M059J (cell line): Measurements from ENCODE around the gene REG3G. TPM values are rescaled to one million over a fixed set of nuclear protein-coding genes. Genes with fewer than 3 reads are reported as not detected.
A peak's percentile ranks its signal among the peaks of the same experiment; 100 is the strongest.

Source experiments
- DNase-seq: peaks from one replicate; pipeline ENCODE4 v3.0.0-alpha.2; 2012; ENCODE audit warnings: low read depth
- total RNA-seq: library from RNA; depleted of rRNA; stranded (reverse); fragments of >200 nt; shearing (Covaris generic); gene quantifications from 2 replicates; pipeline ENCODE4 v1.2.3, GENCODE V29; 2014; rRNA removed

Gene REG3G
- total RNA-seq, result not detected in 2 replicates

- DNase-seq, result no peak
Observed at GRCh38 chr2:79025421-79025820, at the start of gene REG3G. Gene REG3G, plus strand, starts transcription at chr2:79025702. Its CDS starts 392 bp downstream, at chr2:79026094.

- no peak for DNase-seq
Observed at GRCh38 chr2:78977661-78978145, 47.8 kb upstream of the REG3G start.

DNA sequence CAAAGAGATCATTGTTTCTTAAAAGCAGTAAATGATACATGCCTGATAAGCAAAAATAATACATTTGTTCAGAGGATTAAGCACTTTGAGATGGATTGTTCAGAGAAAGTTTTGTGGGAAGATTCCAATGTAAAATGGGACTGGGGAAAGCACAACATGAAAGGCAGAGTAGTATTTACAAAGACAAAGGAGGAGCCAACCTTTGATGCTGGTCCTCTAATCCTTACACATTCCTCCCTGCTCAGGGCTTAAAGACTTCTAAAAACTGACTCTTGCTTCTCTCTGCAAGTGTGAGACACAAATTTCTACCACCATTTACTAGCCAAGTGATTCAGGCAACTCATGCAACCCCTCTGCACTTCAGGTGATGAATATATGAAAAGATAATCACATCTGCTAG, 47.2 kb upstream of the REG3G start:
- DNase-seq, result no peak

DNA sequence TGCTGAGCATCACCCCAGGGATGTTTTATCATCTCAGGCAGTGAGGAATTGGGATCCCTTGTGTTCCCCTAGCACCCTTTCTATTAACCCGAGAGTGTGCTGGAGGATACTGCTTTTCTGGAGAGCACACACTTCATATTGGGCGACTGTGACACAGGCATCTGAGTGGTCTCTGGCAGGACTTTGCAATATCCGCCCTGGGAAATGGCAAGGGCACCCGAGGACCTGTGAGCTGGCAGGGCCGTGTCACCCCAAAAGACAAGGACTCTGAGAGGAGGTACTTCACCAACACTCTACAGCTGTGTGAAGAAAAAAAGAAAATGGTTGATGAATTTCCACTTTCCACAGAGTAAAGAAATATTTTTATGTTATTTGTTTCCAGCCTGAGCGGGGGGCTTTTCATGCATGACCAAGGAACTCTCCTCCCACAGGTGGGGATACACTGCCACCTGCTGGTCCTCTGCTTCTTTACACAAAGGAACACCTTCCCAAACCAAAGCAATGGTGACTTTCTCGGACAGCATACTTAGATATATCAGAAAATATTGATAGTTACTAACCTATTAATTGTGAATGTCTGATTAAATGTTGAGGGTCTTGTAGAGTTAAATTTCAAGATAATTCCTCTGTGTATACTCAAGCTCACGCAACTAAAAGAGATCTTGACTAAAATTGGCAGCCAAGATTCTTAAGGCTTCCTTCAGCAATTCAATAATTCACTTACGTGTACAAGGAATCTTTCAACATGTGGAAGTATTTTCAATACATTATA, 45.9 kb upstream of the REG3G start:
- peak; percentile 15 for DNase-seq

DNA sequence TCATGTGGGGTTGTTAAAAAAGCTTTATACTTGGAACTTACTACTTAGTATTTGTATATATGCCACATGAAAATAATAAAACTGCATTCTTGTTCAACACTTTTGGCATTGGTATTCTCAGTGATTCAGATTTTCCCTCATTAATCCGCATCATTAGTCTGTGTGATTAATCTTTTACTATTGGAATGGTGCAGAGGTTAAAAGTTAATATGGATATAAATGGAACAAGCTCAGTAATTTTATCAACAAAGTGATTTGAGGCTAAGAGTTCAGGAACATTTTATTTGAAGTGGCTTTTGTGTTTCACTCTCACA, 45.4 kb upstream of the REG3G start:
- DNase-seq, result no peak

- no peak for DNase-seq
Observed at GRCh38 chr2:78980871-78981270, 44.6 kb upstream of the REG3G start.

DNA sequence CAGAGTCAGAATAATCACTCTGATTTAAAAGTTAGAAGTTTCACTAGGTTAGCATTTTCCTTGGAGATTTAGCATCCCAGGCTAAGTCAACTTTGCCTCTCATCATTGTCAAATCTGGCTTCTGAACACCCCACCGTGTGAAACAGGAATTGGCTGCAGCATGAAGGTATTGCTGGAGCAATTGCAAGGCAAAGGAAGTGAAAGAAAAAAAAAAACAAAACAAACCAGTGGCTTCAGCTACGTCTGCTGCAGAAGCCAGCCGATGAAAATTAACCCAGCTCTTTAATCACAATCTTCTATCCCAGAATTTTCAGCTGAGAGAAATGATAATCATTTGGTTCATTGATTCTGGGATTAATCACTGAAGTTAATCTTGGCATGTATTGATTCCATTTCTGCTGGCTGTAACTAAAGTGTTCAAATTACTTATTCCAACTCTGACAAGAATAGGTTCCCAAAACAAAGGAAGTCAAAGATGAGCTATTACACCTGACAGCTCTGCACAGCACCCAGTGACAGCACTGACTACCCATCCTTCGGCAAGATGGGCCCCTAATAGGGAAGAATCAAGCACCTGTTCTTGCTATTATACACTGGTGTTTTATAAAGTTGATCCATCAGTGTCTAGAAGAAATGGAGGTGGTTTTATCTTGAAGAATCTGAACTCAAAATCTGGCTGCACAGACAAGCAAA, 42.7 kb upstream of the REG3G start:
- DNase-seq, result no peak

GRCh38 chr2:78984386-78984785, 41.1 kb upstream of the REG3G start:
- DNase-seq, result no peak

- no peak for DNase-seq
Observed at GRCh38 chr2:78985558-78985957, 39.9 kb upstream of the REG3G start.

- DNase-seq, result no peak
Observed at GRCh38 chr2:78989051-78989450, 36.5 kb upstream of the REG3G start.

DNA sequence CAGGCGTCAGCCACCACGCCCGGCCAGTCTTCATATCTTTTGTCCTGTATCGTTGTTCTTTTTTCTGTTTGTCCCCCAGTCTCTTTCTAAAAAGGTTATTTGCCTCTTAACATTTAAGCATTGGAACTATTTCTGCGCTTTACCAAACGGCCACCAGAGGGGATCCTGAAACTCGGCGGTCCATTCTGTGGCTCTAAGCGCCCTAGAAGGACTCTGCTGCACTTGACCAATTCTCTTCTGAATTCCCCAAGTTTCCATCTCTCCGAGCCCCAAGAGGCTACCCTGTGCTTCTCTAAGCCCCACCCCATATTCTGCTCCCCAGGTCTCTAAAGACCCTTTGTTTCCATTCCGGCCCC, 33.1 kb upstream of the REG3G start:
- DNase-seq, result peak; percentile 1

GRCh38 chr2:78992807-78993517, 32.5 kb upstream of the REG3G start:
- DNase-seq, result no peak

- no peak for DNase-seq
Observed at GRCh38 chr2:78993518-78994148, 31.9 kb upstream of the REG3G start.

DNA sequence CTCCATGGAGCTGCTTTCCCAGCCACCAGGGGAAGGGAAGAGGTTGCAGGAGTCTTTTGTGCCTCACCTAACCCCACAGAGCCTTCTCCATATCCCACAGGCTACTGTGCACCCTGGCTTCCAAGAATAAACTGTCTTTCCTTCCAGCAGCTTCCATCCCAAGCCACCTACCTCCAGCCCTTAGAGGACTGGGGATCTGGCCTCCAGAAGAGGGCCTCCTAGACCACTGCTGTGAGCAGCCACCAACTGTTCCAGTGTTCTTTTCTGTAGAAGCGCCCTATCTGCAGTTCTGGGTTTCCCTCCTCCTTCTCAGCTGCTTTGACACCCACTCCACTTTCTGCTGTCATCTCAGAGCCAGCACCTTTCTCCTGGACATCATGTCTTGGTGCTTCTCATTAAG, 30.7 kb upstream of the REG3G start:
- DNase-seq, result no peak

DNA sequence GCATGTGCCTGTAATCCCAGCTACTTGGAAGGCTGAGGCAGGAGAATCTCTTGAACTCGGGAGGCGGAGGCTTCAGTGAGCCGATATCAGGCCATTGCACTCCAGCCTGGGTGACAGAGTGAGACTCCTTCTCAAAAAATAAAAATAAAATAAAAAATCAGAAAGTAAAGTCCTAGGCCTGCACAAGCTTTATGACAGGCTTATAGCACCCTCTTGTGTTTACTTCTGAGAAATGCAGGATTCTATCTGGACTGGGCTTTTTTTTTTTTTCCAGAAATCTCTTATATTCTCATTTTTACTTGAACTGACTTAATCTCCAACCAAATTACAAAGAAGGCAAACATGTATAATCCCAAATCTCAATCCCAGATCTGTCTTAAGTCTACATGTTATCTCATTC, 26.1 kb upstream of the REG3G start:
- peak; percentile 2 for DNase-seq

GRCh38 chr2:79000008-79000576, 25.4 kb upstream of the REG3G start:
- no peak for DNase-seq

DNA sequence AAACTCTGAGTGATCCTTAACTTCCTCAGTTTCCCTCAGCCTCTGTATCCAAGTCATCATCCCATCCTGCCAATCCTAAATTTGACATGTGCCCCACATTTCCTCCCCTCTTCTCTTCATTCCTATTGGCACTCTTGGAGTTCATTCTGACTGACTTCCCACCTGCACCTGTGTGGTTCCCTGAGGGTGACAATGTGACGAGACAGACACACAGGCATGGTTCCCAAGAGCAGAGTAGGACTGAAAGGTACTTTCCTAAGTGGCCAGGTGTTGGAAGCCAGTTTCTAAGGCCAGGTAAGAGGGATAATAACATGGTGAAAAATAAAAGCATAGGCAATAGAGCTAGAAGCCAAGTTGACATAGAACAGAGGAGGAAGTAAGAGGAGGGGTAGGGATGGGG, 24.2 kb upstream of the REG3G start:
- DNase-seq, result no peak

DNA sequence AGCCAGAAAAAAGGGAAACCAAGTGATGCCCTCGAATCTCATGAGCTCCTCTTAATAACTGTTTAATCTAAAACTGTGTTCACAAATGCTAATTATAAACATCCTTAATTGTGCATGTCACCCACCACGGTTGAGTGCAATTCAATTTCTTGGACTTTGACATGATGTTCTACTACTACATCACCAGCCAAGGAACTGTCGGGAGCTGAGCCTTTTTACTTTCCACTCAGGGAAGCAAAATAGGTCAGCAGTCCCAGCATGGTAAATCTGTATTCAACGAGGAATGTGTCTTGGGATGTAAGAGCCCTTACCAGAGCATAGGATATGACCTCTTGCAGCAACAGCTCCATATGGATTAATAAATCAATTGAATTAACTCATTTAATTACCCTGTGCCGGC, 20.8 kb upstream of the REG3G start:
- DNase-seq, result no peak

DNA sequence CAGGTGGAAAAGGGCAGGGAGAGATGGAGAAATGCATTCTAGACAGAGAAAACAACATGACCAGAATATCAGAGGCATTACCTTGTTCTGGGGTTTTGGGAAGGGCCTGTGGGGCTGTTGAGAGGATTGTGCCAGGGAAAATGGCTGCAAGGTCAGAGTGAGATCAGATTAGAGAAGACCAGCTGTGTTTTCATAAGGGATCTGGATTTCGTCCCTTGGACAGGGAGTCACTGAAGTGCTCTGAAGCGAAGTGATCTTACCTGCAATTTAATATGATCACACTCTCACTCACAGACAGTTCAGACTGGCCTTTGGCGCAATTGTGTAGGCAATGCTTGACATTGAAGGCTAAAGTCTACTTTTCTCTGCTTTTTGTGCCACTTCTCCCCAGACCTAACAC, 20.3 kb upstream of the REG3G start:
- no peak for DNase-seq

GRCh38 chr2:79009388-79009787, 16.1 kb upstream of the REG3G start:
- no peak for DNase-seq

- no peak for DNase-seq
Observed at GRCh38 chr2:79011496-79011895, 14.0 kb upstream of the REG3G start.

DNA sequence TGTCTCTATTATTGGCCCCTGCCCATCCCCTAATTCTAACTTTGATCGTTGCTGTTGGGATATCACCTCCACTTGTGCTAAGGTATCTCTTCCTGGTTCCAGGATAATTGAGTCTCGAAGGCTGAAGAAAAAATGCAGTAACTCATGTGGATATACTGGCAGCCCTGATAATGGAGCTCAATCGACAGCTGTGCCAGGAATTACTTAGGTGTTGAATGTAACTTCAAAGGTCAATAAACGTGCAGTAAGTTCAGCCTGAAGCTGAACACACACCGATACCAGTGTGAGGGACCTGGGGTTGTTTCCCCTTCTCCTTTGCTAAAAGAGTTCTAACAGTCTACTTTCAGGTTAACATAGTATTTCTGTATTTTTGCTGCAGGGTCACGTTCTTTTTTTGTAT, 11.9 kb upstream of the REG3G start:
- no peak for DNase-seq
